Endothelial cell of umbilical vein (primary cell): ENCODE measurements around the gene CDH2. TPM values are rescaled to one million over a fixed set of nuclear protein-coding genes. Genes with fewer than 3 reads are reported as not detected.
A peak's percentile ranks its signal among the peaks of the same experiment; 100 is the strongest.

Source experiments
- BruUV-seq: library from RNA; stranded (reverse); fragments of 400-500 nt; replicated peaks from 2 replicates; lab custom pipeline; 2021; lab: Mats Ljungman, UMichigan
- CTCF ChIA-PET: fragments of 300-600, 350-600 bp; sonication (Branson Sonifier 250); formaldehyde crosslinking; loops from one replicate; lab custom pipeline; 2021; ENCODE audit warnings: antibody characterized with exemption, inconsistent platforms; lab: Charles Lee
- POLR2A ChIA-PET: fragments of 300-600, 350-600 bp; sonication (Branson Sonifier 250); formaldehyde crosslinking; loops from one replicate; lab custom pipeline; 2021; ENCODE audit warnings: antibody characterized with exemption, inconsistent platforms; lab: Charles Lee
- DNase-seq: peaks from one replicate; pipeline ENCODE4 v3.0.0-alpha.2; 2011; ENCODE audit warnings: low read depth, low spot score
- FAIRE-seq: peaks from 2 replicates; lab custom pipeline; 2011; peaks lifted over from hg19 to GRCh38; lab: Jason Lieb, UNC
- H2AFZ ChIP-seq: 2 replicates; pipeline ENCODE4 v1.6.0; 2012; ENCODE audit warnings: low read depth, low read length, control low read depth, inconsistent platforms
- H3K27ac ChIP-seq: 2 replicates; pipeline ENCODE4 v1.5.1; 2011; ENCODE audit warnings: low read depth, mild to moderate bottlenecking, control low read depth, low read length, moderate library complexity; ENCODE audit not compliant: insufficient read depth
- H3K27me3 ChIP-seq, 2 experiments: 2 replicates each; pipeline versions ENCODE4 v1.6.0 to v1.6.1; 2011; ENCODE audit warnings: low read length in 2 of 2, mixed read lengths in 1 of 2; ENCODE audit not compliant: control insufficient read depth in 2 of 2, insufficient read depth in 2 of 2
- H3K36me3 ChIP-seq, 2 experiments: 2 replicates in 1 of 2; 3 replicates in 1 of 2; pipeline ENCODE4 v1.5.1; 2011; ENCODE audit warnings: low read length in 2 of 2, mild to moderate bottlenecking in 1 of 2, moderate library complexity in 1 of 2; ENCODE audit not compliant: control insufficient read depth in 2 of 2, insufficient read depth in 2 of 2; ENCODE audit errors: extremely low read depth in 1 of 2
- H3K4me1 ChIP-seq: 3 replicates; pipeline ENCODE4 v1.5.1; 2011; ENCODE audit warnings: mild to moderate bottlenecking, low read length; ENCODE audit not compliant: control insufficient read depth, insufficient read depth; ENCODE audit errors: extremely low read depth
- H3K4me2 ChIP-seq: 2 replicates; pipeline ENCODE4 v1.6.1; 2011; ENCODE audit warnings: low read length, control low read depth, mixed read lengths; ENCODE audit not compliant: insufficient read depth
- H3K4me3 ChIP-seq, 3 experiments: fragments of 200-600 bp in 1 of 3; sonication (generic), shearing (Covaris generic) in 1 of 3; replicated peaks in 1 of 3; 2 replicates each; pipeline ENCODE4 v1.5.1; 2011 to 2016; ENCODE audit warnings: control low read depth in 3 of 3, low read length in 3 of 3, mild to moderate bottlenecking in 2 of 3, inconsistent platforms in 1 of 3, low read depth in 1 of 3, moderate library complexity in 1 of 3; ENCODE audit not compliant: insufficient read depth in 1 of 3
- H3K79me2 ChIP-seq: 2 replicates; pipeline ENCODE4 v1.6.0; 2012; ENCODE audit warnings: low read length, inconsistent platforms; ENCODE audit not compliant: control insufficient read depth, insufficient read depth
- H3K9ac ChIP-seq: replicated peaks from 2 replicates; pipeline ENCODE3; 2011; ENCODE audit warnings: low read length, control low read depth; ENCODE audit not compliant: insufficient read depth; ENCODE audit errors: extremely low read depth
- H3K9me1 ChIP-seq: replicated peaks from 3 replicates; pipeline ENCODE4 v1.6.0; 2011; ENCODE audit warnings: mild to moderate bottlenecking, low read length; ENCODE audit not compliant: control insufficient read depth, insufficient read depth; ENCODE audit errors: extremely low read depth
- H3K9me3 ChIP-seq: replicated peaks from 2 replicates; pipeline ENCODE4 v1.5.1; 2012; ENCODE audit warnings: low read length, inconsistent platforms; ENCODE audit not compliant: control insufficient read depth, insufficient read depth
- H4K20me1 ChIP-seq: replicated peaks from 2 replicates; pipeline ENCODE3; 2011; ENCODE audit warnings: mild to moderate bottlenecking, low read length; ENCODE audit not compliant: control insufficient read depth, insufficient read depth; ENCODE audit errors: extremely low read depth
- FOS ChIP-seq: IDR thresholded peaks from 2 replicates; pipeline ENCODE4 v1.6.1; 2011; ENCODE audit warnings: mild to moderate bottlenecking, low read length, moderate library complexity, borderline replicate concordance; ENCODE audit not compliant: insufficient read depth
- POLR2AphosphoS5 ChIP-seq: IDR thresholded peaks from 2 replicates; pipeline ENCODE4 v1.6.1; 2012; ENCODE audit warnings: low read depth, mild to moderate bottlenecking, control low read depth, low read length, moderate library complexity; ENCODE audit not compliant: insufficient read depth
- dilution Hi-C: fragments of 300-500 bp; cut with MboI; formaldehyde crosslinking; loops from one replicate; pipeline ENCODE4 v1.15.0; 2019; ENCODE audit warnings: low sequenced_read_pairs; ENCODE audit not compliant: extremely low pct_ligation_motif_present
- intact Hi-C: fragments of 100-400 bp; cut with micrococcal nuclease; formaldehyde crosslinking; loops from one replicate; pipeline ENCODE4 v1.10.0; 2022
- polyA plus RNA-seq, 4 experiments: library from polyadenylated mRNA; depleted of rRNA in 3 of 4; stranded (reverse) in 3 of 4; unstranded in 1 of 4; fragments of >200 nt; gene quantifications; 2 replicates each; pipeline versions ENCODE4 v1.2.1 to v1.2.3, GENCODE V29; 2011 to 2012; ENCODE audit warnings: missing spikeins in 1 of 4
- total RNA-seq: library from RNA; stranded (reverse); gene quantifications from 2 replicates; pipeline ENCODE4 v1.2.3, GENCODE V29; 2021
- TF ChIP-seq, protein P1 (sequence below): IDR thresholded peaks from 2 replicates; pipeline ENCODE4 v1.6.1; 2011; ENCODE audit not compliant: insufficient read depth, insufficient read length

CDH2 gene
- total and polyA plus RNA-seq, 2 donors (not counting 3 experiments of a cell fraction or from before 2014, with no cell fraction given), result 37.6 to 59.5 TPM

GRCh38 chr18:28176698-28176947 lies 307 bp downstream of the CDH2 start:
- ChIA-PET POLR2A (interaction anchor here (0.9 kb wide), 1 partner anchor 474 kb away, joined by 4 read pairs; no protein-coding TSS in a partner anchor), CTCF (interaction anchor here (0.6 to 2.7 kb wide), 8 partner anchors 108 to 1294 kb away, joined by 3 to 13 read pairs (median 4); no protein-coding TSS in a partner anchor)
- DNase-seq (no peak), FAIRE-seq (no peak)
- Histone ChIP-seq H3K27ac (peak overlapping the region; percentile 76), H2AFZ (peak overlapping the region; percentile 64), H3K4me1 (peaks cover 21% of the 10 kb centered on the region), H3K9me1 (no peaks in the 10 kb centered on the region), H3K27me3 (no peaks in the 10 kb centered on the region), H3K79me2 (peaks cover 48% of the 10 kb centered on the region), H3K4me2 (peak overlapping the region; percentile 94), H3K36me3 (no peaks in the 10 kb centered on the region), H3K4me3 (peak overlapping the region; percentile 60 to 99 (median 98)), H3K9me3 (no peaks in the 10 kb centered on the region), H4K20me1 (no peaks in the 10 kb centered on the region), H3K9ac (peak overlapping the region; percentile 95)
- no TSS peak for BruUV-seq
- dilution Hi-C loops (no loop called here), intact Hi-C loops (loop anchor here (1.0 to 5.0 kb wide), 6 partner anchors 64 to 981 kb away; no protein-coding TSS in a partner anchor)
- TF ChIP-seq FOS, result no peak

- TF ChIP-seq, protein P1, sequence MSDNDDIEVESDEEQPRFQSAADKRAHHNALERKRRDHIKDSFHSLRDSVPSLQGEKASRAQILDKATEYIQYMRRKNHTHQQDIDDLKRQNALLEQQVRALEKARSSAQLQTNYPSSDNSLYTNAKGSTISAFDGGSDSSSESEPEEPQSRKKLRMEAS, result no peak
- TF ChIP-seq POLR2AphosphoS5, result no peak
- no peaks in the 10 kb centered on the region for H3K9me1 ChIP-seq
- peak overlapping the region; percentile 94 for H3K4me2 ChIP-seq
- peaks cover 50% of the 10 kb centered on the region for H3K79me2 ChIP-seq
- POLR2A ChIA-PET, result no interaction called here
- peak overlapping the region; percentile 95 for H3K9ac ChIP-seq
- no peaks in the 10 kb centered on the region for H3K9me3 ChIP-seq
- dilution Hi-C loops, result no loop called here
- H3K4me1 ChIP-seq, result peaks cover 21% of the 10 kb centered on the region
- H3K36me3 ChIP-seq, result no peaks in the 10 kb centered on the region
- peak; percentile 58 for FAIRE-seq
- peak; percentile 46 for DNase-seq
- H2AFZ ChIP-seq, result peak overlapping the region; percentile 76
- BruUV-seq, result TSS peak; percentile 11
- H4K20me1 ChIP-seq, result no peaks in the 10 kb centered on the region
- H3K4me3 ChIP-seq, result peak overlapping the region; percentile 60 to 99 (median 98)
- intact Hi-C loops, result loop anchor here (1.0 to 5.0 kb wide), 6 partner anchors 63 to 981 kb away; no protein-coding TSS in a partner anchor
- H3K27ac ChIP-seq, result peak overlapping the region; percentile 76
- CTCF ChIA-PET, result interaction anchor here (0.6 to 2.7 kb wide), 6 partner anchors 108 to 597 kb away, joined by 3 to 13 read pairs (median 6); no protein-coding TSS in a partner anchor
- H3K27me3 ChIP-seq, result no peaks in the 10 kb centered on the region
Measured at GRCh38 chr18:28175930-28176697, 816 bp downstream of the CDH2 start.
